ENCODE measurements around the gene DLX6.
"Not testable (repeated sequence)": the region's sequence is repeated elsewhere in the genome, so short reads cannot be mapped to it uniquely, and the experiment has no call there.

DLX6 gene

DNA sequence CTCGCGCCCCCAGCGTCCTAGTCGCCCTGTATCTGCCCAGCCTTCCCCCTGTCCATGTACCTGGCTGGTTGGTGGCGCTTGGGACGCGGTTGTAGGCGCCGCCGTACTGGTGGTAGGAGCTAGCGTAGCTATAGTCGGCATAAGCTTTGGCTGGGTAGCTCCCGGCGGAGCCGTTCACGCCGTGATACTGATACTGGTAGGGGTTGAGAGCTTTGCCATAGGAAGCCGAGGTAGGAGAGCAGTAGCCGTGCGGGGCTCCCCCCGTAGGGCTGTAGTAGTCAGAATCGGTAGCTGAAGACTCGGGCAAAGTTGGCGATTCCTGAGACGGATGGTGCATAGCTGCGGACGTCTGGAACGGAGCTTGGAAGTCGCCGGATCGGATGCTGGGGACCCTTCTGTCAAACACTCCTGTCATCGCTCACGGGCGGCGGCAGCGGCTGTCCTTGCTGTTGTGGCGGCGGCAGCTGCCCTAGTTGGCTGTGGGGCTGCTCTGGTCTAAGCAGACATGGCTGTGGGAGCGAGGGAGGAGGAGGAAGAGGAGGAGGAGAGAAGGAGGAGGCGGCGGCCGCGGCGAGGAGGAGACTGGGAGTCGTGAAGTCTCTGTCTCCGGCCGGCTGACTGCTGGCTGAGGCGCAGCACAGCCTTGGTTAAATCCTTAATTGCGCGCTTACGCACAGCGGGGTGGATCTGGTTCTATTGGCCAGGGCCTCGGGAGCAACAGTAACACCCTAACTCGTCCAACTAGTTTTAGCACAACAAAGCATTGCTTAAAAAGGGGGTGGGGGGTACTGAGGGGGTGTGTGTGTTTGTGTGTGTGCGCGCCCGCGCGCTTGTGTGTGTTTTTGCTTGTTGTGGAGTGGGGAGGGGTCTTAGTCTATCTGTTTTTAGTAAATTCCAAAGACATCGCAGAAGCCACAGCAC is 19.1 kb downstream of the DLX6 start, which contains the start of gene DLX5:
Gene DLX5 (minus strand): TSS at position 623 of the 921 bp plus-strand sequence. CDS start 208 bp downstream, at position 415.
- peak in 1 of 2 donors; percentile 13 for DNase-seq

DNA sequence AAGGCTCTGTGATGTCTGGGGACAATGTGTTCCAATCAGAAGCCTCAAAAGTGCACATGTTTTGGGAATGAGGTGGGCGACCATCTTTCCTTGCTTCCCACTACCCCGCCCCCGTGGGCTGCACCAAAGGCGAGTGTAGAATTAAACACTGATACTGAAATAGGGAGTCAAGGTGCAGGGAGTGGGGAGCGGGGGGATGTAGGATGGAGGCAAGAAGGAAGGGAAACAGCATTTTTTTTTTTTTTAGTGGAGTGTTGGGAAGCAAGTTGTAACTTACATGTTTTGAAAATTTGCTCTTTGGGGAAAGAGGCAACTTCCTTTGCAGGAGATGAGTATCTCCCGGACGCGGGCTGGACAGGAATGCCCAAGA is 19.8 kb downstream of the DLX6 start:
- no peak for DNase-seq

DNA sequence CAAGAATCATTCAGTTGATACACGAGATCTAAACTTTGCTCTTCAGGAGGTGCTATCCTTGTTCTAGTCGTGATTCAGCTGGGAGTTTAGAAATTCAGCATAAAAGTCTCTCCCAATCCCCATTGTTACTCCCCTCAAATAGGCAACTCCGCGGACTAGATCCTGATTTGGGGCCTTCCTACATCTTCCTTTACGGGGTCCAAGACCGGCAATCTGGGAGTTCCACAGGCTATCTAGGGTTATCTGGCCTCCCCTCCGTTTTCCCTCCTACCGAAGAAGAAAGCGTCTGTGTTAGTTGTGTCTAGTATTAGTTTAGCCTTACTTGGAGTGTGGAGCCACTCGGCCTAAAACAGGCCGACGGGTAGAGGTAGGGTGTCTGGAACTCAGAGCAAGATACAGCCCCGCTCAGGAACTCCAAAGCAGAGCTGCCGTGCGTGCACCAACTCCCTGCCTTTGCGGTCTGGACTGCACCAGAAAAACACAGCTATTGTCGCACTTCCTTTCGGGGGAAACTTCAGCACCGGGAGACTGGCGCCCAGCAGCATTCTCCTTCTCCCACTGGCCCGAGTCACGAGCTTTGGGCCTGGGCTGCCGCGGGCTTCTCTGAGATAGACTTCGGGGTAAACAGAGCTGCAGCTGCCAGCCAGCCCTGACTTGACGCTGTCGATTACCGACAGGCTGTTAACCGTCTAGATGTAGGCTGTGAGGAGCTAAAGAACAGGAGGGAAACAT is 20.8 kb downstream of the DLX6 start:
- DNase-seq = peak in 1 of 2 donors; percentile 35

DNA sequence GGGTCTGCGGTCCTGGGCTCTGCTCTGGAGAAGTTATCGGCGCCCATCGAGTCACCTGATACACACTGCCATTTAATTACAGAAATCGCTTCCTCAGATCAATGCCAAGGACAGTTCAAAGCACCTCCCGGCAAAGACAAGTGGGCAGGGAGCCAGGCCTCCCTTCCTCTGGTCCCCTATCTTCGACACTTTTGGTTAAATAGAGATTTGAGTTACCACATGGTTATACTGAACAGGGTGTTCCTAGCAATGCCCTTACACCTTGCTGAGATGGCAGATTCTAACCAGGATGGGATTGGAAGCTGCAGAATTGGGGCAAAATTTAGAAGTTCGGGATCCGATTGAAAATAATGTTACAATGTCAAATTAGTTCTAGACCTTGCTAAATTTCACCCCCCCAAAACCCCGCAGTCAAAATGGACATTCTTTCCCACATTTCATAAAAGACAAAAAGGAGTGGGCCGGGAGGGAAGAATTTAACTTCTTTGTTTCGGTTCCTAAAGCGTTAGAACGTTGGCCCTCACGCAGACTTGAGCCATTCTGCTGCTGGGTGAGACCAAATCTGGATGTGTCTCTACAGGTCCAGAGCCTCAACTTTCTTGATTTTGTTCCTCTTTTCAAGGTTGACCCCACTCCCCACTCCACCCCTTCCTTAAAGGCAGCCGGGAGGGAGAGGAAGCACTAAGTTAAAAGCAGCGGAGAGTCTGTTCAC is 21.5 kb downstream of the DLX6 start:
- peak in 1 of 2 donors; percentile 26 for DNase-seq

DNA sequence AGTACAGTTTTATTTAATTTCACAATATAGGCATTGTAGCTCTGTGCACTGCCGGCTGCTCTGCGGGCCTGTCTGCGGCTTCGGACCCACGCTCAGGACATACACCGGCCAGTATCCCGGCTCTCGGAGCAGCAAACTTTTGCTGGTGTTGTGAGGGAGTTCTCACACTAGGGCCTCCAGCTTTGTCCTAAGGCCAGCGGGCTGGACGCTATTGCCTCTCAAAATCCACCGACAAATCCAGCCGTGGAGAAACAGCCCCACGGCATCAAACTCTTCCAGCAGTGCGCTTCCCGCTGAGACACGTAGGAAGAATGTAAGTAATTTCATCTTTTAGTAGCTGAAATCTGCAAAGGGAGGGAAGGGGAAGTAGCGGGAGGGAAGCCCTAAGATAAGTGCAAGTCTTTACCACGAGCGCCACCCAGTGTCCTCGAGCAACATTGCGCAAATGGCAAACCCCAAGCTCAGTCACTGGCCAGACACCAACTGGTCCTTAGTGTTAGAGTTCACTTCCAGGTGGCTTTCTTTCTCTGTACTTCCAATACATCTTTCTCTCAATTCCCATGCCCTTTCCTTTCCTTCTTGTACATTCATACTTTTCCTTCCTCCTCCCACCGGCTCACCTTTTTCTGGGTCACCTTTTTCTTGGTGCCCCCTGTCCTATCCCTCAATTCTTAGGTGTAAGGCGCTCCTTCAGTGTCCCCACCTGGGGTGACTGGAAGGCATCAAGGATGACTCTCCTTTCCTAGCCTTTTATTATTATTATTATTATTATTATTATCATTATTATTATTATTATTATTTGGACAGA is 22.3 kb downstream of the DLX6 start:
- DNase-seq = peak; percentile 66 to 81

DNA sequence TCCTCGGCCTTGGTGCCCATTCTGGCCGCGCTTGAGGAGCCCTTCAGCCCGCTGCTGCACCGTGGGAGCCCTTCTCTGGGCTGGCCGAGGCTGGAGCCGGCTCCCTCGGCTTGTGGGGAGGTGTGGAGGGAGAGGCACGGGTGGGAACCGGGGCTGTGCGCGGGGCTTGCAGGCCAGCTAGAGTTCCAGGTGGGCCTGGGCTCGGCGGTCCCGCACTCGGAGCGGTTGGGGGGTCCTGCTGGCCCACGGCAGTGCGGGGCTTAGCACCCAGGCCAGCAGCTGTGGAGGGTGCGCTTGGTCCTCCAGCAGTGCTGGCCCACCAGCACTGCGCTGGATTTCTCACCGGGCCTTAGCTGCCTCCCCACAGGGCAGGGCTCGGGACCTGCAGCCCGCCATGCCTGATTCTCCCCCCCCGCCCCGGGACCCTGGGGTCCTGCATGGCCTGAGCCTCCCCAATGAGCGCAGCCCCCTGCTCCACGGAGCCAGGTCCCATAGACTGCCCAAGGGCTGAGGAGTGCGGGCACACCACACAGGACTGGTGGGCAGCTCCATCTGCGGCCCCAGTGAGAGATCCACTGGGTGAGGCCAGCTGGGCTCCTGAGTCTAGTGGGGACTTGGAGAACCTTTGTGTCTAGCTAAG is 29.0 kb downstream of the DLX6 start:
- not testable (repeated sequence) for DNase-seq

DNA sequence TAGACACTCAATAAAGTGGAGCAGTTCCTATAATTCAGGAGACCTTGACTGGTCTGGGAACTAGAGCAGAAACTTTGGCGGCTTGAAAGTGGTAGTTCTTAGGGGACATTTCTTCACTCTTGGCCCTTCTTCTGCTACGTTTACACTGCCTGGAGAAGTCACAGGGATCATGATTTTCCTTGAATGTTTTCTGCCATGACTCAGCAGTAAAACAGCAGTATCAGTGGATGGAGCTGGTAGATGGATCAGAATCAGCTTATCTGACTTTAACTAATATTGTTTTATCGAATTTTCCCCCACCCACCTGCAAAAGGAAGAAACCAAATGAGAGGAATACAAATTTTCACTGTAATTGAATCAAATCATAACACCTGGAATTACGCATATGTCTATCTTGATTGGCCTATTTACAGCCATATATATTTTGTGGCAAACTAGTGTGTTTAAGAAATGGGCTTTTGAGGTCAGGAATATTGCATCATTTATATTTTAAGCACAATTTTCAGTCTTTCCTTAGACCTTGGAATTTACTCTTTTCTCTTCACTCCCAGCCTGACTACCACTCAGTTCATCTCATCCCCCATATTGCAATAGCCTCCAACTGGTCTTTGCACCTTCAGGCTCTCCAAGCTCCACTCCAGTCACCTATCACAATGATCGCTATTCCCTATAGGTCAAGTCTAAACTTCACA is 34.2 kb downstream of the DLX6 start:
- no peak for DNase-seq

DNA sequence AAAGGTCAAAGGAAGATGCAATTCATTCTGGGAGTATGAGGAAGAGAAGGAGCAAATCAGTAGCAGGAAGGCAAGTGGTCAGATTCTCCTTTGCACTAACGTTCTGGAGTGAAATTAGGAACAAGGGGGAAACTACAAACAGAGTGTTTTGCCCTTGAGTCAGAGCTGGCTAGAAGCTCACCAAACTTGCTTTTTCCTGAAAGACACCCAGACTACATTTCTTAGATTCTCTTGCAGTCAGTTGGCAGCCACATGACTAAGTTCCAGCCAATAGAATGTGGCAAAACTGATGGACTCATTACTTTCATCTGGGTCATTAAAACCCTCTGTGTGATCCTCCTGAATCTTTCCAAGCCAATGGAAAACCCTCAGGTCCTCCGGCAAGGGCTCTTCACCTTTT is 37.9 kb downstream of the DLX6 start:
- DNase-seq = no peak
